ENCODE results near the gene GRPEL1.

DNA sequence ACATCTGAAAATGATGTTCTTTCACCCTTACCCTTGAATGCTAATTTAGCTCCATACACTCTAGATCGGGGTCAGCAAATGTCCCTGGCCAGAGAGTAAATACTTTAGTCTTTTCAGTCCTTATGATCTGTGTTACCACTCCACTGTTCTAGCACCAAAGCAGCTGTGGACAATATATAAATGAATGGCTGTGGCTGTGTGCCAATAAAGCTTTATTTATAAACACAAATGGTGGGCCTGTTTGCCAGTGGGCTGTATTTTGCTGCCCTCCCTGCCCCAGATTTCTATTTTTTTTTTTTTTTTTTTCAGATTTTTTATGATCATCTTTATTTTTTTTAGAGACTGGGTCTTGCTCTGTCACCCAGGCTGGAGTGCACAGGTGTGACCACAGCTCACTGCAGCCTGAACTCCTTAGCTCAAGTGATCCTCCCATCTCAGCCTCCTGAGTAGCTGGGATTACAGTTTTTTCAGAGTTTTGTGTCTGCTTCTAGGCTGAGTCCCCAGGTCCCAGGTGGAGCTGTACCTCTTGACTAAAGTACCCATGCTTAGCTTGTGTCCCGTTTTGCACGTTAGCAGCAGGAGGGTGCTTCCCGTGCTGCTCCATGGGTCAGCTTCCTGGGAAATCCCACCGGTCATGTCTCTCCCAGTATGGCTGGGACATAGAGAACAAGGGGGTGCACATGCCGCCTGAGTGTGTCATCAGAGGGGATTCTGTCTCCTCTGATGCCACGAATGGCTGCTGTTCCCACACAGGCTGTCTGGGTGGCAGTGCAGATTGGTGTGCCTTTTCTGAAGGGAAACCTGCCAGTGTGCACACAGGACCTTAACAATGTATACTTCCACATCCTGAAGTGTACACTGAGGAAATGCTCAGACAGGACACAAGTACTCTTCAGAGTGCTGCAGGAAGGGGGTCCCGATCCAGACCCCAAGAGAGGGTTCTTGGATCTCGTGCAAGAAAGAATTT is 16.0 kb upstream of the GRPEL1 start:
- TF ChIP-seq EZH2 (IDR thresholded peaks at IDR 0.05; ENCODE audit: low read depth) = no peak
- TF ChIP-seq, protein P1, sequence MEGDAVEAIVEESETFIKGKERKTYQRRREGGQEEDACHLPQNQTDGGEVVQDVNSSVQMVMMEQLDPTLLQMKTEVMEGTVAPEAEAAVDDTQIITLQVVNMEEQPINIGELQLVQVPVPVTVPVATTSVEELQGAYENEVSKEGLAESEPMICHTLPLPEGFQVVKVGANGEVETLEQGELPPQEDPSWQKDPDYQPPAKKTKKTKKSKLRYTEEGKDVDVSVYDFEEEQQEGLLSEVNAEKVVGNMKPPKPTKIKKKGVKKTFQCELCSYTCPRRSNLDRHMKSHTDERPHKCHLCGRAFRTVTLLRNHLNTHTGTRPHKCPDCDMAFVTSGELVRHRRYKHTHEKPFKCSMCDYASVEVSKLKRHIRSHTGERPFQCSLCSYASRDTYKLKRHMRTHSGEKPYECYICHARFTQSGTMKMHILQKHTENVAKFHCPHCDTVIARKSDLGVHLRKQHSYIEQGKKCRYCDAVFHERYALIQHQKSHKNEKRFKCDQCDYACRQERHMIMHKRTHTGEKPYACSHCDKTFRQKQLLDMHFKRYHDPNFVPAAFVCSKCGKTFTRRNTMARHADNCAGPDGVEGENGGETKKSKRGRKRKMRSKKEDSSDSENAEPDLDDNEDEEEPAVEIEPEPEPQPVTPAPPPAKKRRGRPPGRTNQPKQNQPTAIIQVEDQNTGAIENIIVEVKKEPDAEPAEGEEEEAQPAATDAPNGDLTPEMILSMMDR (conservative IDR thresholded peaks at IDR 0.05) = no peak
